Activated CD8-positive, alpha-beta memory T cell treated with anti-CD3 and anti-CD28 coated beads, Interleukin-2, amount 50 U/mL, for 48 hours (primary cell): Measurements from ENCODE around the gene LRRC4C.

Experiments
- DNase-seq: peaks from one replicate; pipeline ENCODE4 v3.0.0-alpha.2; 2020

Gene LRRC4C

DNA sequence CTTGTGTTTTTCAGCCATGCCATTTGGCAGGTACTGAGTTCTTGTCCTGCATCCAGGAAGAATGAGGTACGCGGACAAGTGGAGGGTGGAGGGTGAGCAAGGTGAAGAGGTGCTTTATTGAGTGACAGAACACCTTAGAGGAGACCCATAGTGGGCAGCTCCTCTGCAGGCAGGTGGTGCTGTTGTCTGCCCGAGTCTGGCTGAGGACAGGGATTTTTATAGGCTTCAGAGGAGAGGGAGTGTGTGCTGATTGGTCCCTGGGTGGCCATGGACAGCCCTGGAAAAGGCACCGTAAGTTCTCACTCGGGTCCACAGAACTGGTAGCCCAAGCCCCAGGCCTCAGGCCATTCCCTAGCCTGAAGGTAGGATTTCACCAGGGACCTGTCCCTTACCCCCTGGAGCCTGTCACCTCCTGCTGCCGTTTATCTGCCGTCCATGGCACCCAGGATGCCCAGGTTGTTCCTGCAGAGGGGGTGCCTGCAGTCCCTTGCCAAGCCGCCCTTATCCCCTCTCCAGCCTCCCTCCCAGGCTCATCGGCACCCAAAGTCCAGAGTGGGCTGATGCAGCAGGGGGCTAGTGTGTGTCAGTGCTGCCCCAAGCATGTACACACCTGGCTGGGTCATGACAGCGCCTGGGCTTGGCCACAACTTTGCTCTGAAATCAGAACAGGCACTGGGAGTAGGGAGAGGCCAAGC lies 213.6 kb downstream of the LRRC4C start:
- DNase-seq = no peak

DNA sequence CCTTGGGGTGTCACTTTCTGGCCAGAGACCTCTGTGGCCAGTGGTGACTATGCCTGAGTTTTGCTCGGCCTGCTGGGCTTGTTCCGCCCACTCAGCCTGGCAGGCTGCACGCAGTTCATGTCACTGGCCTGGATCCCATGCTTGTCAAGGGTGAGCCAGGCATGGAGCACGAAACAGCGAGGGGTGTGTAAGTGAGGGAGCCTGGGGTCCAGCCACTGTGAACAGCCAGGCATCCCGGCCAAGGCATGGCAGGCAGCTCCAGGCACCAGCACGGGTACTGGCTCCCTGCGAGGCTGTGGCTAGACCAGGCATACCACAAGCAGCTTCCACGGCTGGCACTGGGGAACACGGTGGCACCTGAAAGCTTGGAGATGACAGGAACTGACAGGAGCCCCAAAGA lies 214.3 kb downstream of the LRRC4C start:
- DNase-seq = no peak

DNA sequence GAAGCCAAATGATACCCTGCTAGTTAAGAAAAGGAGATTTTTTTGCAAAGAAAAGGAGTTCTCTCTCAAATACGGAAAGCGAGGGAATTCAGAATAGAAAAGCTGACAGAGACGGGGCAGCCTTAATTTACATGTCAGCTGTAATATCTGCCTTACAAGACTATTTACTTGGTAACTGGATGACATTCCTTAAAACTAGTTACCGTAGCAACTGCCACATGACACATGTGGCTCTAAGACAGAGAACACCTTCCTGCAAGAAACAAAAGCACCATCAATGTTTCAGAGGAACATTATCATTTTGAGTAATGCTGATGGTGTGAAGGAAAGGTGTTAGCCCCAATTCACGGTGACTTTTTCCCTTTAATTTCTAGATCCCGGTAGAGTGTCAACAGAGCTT lies 222.1 kb downstream of the LRRC4C start:
- no peak for DNase-seq

DNA sequence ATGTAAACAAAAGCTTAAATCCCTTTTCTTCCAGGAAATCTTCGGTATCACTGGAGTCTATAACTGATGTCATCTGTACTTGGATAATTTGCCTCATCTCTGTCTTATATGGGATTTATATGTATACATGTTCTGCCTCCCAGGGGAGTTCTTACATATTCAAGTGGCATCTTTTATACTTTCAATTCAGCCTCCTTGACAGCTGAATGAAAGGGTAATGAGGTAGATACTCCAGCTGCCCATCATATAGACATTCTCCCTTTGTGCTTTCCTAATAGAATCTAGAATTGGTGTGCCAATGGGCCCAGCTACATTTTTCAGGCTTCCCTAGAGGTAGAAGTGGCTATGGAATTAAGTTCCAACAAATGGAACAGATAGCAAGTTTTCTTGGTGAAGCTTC lies 223.8 kb downstream of the LRRC4C start:
- DNase-seq = no peak

DNA sequence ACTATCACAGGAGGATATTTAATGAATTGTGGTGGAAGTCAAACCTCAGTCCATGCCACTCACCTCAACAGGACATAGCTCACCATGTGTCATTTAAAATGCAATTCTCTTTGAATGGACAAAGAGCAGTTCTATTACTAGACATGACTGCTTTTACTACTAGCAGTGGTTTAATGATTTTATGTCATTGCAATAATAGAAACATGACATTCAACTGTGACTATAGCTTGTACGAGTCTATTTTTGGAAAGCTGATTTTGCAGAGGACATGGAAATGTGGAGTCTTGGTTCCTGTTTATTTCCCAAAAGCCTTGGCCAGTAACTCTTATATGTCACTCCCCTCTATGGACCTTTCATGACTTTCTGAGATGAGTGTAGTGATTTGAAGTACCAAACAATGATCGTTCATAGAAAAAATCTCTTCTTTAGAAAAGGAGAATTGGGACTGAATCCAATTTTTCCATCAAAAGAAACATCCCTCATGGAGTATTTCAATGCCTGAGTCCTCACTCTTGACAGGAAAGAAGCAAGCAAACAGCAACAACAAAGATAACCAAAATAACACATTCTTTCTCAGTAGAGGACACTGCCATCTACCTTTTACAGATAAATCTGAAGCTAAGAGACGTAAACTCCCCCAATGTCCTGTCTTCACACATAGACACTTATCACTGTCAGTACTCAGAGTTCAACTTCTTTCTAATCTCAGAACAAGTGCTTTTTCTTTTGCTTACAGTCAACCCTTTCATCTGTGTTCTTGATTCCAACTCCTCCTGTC lies 233.4 kb downstream of the LRRC4C start:
- DNase-seq = no peak

DNA sequence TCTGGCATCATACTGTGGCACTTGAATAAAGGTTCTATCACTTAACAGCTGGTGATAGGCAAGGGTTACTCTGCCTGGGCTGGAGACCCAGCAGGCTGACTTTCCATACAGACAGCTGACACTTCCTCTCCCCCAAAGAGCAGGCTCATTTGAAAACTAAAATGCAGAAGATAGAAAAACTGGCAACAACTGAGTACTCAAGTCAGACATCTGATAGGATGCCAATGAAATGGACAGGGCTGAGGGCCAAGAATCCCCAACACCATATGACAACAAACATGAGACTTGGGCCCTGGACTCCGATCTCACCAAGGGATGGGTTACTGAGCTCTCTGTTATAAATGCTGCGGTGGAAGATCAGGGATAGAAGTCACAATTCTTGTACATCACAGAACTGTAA lies 237.2 kb downstream of the LRRC4C start:
- DNase-seq = no peak

DNA sequence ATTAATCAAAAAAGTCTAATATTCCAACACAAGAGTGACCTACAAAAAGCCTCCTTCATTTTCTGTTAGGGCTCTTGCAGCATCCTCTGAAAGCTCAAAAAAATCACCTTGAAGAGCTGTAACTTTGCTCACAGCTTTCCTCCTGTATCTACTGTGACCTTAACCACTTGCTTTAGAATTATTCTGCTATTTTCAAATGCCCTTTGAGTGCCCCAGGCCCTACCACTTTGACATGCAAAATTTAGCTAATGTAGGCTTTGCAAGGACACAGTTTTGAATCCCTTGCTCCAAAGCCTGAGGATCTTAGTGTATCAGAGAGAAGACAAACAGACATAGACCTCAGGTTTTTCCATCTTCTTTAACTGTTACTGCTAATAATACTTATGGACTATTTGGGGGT lies 253.1 kb downstream of the LRRC4C start:
- DNase-seq = no peak

DNA sequence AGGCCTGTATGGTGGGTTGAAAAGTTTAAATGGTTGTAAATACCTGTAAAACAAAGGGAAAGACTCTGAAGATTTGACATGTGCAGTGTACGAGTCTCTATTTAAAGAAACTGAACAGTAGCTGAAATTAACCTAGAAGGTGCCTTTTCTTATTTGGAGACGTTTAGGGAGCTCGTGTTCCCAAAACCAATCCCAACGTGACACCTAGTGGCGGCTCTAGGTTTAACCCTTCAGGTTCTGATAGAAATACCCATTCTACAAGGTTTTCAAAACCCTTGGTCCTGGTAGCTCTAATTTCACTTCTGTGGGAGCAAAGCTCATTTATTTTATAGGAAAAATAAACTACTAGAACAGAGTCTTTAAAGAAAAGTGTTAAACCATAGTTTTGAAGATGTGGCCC lies 258.3 kb downstream of the LRRC4C start:
- no peak for DNase-seq

DNA sequence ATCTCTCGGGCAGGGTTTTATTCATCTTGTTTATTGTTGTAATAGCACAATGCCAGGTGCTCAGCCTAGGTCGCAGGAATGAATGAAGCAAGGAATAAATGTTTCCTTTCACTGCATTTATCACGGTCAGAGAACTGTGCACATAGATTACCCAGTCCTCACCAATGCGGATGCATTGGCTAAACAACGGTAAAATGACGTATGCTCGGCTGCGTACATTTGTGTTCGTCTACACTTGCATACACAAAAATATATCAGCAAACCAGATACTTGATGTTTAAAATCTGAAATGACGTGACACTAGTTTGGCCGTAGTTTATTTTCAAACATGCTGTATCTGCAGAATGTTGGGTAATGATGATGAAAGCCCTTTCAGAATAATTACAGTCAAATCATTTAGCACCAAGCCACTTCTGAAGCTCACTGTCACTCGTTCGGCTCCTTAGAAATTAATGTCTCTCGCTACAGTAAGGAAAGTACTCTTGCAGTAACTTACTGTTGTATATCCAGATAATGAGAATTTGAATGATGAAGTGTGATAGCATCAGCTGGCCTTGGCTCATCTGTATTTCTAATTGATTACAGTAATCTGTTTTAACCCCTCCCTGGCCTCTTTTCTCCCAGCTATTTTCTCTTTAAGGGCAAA lies 268.9 kb downstream of the LRRC4C start:
- no peak for DNase-seq

DNA sequence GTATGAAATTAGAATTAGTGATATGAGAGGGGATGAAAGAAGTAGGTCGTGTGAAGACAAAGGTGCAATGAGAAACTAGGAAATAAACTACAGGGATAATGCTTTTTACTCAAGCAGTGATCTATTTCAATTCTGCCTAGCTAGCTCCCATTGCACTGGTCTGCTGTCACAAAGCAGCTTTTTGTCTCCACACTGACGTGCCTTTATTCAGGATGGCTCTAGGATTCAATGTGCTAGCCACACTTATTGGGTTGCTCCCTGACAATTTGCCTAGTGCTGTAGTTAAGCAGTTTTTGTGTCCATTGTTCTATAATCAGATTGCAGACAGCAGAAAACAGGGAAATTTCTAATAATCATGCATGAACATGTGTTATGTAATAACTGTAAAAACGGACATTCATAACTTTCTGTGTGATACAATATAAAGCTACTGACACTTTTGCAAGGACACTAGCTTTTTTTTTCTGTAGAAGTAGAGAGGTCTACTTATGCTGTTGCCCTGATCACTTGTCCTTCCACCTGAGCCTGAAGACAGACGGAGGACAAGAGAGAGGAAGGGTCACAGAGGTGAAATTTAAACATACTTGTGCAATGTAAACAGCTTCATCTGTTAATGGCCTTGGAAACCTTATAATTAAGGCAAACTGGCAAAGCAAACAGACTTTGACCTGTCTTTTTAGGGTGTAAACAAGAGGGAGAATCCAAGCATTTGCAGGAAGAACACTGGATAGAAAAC lies 269.6 kb downstream of the LRRC4C start:
- no peak for DNase-seq

DNA sequence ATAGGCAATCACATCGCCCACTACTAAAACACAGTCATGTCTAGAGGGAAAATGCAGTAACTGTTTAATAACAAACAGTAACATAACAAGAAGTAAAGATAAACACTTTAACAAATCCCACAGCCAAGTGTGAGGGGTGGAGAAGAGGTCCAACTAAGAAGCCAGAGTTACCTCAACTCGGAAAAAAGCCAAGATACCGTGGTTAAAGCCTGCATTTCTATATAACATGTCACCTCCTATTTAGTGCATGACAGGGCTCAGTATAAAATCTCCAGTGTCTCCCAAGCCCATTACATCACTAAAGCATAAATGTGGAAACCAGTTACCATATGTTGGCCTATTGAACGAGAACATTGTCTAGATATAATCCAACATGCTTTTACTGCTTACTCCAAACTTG lies 281.7 kb downstream of the LRRC4C start:
- no peak for DNase-seq

DNA sequence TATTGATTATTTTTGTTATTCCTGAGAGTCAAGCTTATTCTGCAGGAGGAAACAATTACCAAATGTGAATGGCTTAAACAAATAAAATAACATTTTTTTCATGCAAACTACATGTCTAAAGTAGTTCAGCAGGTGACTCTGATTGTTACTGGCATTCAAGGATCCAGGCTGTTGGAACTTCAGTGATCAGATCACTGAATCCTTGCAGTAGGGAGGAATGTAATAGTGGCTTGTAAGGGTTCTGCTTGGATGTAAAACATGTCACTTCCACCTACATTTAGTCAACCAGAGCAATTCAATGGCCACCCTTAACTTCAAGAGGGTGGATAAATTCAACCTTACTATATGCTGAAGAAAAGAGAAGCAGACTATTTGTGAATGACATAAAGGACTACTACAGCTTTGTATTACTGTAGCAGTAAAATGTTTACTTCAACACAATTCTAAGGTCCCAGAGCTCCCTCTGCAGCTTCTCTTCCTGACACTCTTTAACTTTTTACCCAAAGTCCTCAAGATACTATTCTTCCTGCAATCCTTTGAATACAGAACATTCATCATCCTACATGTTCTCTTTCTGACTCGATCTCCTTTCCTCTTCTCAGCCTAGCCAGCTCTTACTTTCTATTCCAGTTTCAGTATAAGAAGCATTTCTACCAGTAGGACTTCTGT lies 284.0 kb downstream of the LRRC4C start:
- DNase-seq = no peak

DNA sequence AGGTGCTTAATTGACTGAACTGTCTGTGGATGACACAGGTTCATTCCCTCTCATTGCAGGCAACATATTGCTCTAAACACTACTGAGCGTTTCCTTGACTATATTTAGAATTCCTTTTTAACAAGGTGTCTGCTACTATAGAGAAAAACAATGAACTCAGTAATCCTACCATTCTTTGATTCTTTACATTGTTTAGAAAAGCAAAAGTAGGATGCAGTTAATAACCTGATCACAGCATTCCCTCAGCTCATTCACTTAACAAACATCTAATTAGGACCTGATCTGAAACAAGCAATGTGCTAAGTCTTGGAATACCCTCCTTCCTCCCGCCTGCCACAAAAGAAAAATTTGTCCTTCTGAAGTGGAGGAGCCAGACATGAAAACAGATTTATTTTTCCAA lies 313.1 kb downstream of the LRRC4C start:
- DNase-seq = no peak

DNA sequence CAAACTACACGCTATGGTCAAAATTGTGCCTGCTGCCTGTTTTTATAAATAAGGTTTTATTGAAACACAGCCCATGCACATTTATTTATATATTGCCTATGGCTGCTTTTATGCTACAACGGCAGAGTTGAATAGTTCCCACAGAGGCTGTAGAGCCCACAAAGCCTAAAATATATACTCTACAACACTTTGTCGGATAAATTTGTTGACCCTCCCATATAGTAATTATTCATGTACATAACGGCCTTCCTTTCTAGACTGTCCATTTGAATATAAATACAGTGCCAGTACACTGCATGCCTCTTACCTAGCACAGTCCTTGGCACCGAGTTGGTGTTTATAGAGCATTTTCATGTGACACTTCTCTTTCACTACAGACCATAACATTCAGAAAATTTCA lies 314.0 kb downstream of the LRRC4C start:
- no peak for DNase-seq

DNA sequence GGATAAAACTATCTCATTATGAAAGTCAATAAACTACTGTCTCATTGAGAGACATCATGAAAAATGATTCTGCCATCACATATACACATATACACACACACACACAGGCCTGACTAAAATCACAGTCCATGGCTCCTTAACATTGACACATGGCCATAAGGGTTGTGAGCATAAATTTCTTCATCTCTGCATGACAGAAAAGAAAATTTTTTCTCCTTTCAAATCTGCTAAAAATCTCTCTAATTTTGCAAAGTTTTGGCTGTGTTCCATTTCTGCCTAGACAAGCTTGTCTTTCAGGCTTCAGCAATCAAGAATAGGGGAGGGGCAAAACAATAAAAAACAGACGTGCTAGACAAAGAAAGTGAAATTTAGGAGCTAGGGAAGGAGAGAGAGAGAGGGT lies 324.5 kb downstream of the LRRC4C start:
- DNase-seq = no peak

DNA sequence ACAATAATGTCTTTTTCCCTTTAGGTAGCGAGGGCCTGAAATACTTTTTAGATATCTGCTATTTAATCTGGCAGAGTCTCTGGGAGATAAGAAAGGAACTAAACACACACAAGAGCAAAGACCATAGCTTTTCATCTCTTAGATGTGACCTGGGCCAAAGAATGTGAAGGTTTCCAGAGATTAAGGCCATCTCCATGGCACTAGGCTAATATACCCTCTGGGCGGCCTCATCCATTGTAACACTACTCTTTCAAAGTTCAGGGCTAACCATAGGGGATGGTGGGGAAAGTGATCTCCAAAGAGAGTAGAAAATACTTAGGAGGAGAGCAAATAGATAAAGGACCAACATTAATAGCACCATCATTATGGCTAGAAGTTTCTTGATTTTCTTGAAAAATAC lies 326.4 kb downstream of the LRRC4C start:
- DNase-seq = no peak

DNA sequence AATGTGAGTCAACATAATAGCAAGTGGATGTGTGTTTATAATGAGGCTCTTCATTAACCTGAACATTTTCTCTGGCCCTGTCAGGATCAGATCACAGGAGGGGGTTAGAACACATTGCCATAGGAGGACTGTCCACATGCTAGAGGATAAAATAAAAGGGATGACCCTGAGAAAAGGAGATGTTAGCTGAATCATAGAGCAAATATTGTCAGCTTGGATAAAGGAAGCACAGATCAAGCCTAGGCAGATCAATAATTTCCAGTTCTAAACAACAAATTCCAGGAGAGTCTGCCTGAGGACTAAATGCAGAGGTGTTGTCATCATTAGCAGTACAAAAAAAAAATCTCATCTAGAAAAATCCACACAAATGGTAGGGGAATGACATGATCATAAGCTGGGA lies 337.9 kb downstream of the LRRC4C start:
- DNase-seq = no peak

DNA sequence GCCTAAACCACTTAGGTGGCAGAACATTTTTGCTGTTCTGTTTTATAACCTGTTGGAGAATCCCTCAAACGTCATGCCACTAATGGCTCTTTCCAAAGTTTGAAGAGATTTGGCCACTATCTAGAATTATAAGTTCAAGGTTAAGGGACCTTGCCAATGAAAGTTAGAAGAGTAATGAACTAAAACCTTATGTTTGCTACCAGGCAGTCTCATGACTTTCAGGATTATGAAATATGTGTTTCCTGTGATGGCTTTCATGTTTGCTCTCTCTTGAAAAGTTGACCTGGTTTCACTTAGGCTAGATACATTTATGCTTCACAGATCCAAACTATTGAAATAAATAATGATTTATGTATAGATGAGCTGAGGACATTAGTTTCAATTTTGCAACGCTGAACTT lies 340.0 kb downstream of the LRRC4C start:
- no peak for DNase-seq

DNA sequence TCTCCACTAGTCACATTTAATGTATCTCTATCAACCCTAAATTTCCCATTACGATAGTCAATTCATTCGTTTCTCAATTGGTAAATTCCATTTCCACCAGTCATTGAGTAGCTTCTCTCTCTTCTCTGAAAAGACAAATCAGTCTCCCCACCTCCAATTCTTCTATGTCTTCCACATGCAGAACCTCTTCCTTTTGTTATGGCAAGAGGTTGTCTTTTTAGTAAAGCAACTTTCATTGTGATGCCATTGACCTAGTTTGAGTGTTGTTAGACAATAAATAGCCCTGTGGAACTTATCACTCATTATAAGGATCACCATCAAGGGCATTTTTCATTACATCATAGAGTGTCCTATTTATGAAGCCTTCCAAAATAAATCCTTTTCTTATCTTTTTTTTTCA lies 340.9 kb downstream of the LRRC4C start:
- no peak for DNase-seq

DNA sequence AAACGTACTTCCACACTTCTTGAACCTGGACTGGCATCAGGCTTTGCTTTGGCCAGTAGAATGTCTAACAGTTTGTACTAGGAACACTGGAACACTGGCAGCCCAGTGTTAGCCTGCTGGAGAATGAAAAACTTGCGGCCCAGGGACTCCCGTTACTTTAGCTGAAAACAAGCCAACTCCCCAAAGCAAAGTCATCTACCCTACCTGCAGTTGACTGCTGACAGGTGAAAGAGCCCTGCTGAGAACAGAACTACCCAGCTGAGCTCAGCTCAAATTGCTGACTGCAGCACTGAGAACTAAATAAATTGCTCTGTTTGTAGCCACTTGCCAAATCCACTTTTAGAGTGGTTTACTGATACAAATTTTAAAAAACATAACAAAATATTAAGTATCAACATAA lies 342.5 kb downstream of the LRRC4C start:
- no peak for DNase-seq

DNA sequence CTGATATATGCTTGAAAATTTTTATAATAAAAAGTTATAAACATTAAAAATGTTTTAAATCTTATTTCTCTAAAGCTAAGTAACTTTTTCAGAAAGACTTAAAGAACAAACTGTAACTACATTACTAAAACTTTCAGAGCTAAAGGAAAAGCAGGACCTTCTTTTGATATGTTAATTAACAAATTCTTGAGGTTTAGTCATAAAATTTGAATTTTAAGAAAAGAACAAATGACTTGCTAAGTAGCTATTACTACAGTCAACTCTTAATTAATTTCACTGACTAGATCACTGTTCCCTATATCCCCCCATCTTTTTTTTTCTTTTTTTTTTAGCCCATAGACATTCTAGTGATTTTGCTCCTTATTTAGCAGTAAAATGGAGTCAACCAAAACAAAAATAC lies 344.4 kb downstream of the LRRC4C start:
- DNase-seq = no peak

DNA sequence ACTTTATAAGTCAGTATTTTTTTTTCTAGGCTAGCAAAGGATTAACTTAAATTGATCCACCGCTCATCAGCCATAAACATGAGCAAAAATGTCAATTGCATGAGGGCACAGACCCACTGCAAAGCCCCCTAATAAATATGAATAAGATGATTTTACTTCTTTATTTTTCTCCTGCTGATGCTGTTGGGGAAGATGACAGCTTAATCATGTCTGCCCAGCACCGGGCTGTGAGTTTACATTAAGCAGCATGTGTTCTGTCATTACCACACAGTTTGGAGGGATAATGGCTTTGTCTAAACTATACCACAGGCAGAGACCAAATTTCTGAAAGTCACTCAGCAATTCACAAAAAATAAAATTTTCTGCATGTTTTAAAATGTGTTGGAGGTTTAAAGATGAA lies 346.3 kb downstream of the LRRC4C start:
- DNase-seq = no peak

DNA sequence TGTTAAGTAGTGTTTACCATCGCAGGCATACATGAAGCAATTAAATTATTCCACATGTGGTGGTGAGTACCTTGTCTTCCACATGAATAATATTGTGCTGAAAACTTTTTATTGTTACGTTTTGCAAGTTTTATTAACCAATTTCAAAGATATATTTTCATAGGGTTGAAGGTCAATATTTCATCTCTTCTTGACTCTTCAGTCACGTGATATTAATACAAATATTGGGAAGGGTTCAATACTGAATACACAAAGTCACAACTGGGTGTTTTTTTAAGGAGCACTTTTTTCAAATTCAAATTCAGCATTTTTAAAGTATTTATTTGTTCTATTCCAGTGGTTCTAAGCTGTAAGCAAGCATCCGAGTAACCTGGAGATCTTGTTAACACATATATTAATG lies 348.9 kb downstream of the LRRC4C start:
- DNase-seq = no peak
